HCT116 (cell line): ENCODE results near the gene PTPRS. TPM values are rescaled to one million over a fixed set of nuclear protein-coding genes. Genes with fewer than 3 reads are reported as not detected.

Experiments
- ATAC-seq: fragments of 200-7000 bp; cut with Tn5 transposase; 2 replicates; pipeline ENCODE4 v1.9.1; 2020; ENCODE audit warnings: mild to moderate bottlenecking, moderate library complexity
- BruUV-seq: library from RNA; stranded (reverse); fragments of 400-500 nt; replicated peaks from 2 replicates; lab custom pipeline; 2021; lab: Mats Ljungman, UMichigan
- CTCF ChIA-PET: fragments of 300-600 bp; sonication (Branson Sonifier 250); formaldehyde crosslinking; loops from one replicate; lab custom pipeline; 2021; ENCODE audit warnings: antibody characterized with exemption; lab: Charles Lee
- POLR2A ChIA-PET: fragments of 300-600, 350-600 bp; sonication (Branson Sonifier 250); formaldehyde crosslinking; loops from one replicate; lab custom pipeline; 2021; ENCODE audit warnings: antibody characterized with exemption; lab: Charles Lee
- RAD21 ChIA-PET, 2 experiments: fragments of 300-600 bp; sonication (Branson Sonifier 250); formaldehyde crosslinking; loops; one replicate each; lab custom pipeline; 2023; ENCODE audit warnings: low total read pairs in 2 of 2; ENCODE audit not compliant: uncharacterized antibody in 2 of 2, unreplicated experiment in 2 of 2, low non-redundant PET in 1 of 2; lab: Charles Lee
- DNase-seq: peaks from one replicate; pipeline ENCODE4 v3.0.0-alpha.2; 2010; ENCODE audit warnings: low read depth, low spot score
- H2AFZ ChIP-seq: fragments of 200-600 bp; shearing (Covaris generic), sonication (generic); 2 replicates; pipeline ENCODE4 v1.6.1; 2017; ENCODE audit warnings: low read depth, mixed run types, mixed read lengths, antibody characterized with exemption, low read length; ENCODE audit not compliant: poor library complexity, severe bottlenecking
- H3K27ac ChIP-seq: 2 replicates; pipeline ENCODE4 v1.5.1; 2012; ENCODE audit warnings: low read depth, low read length
- H3K27me3 ChIP-seq: fragments of 200-600 bp; sonication (generic); 2 replicates; pipeline ENCODE4 v1.6.1; 2016; ENCODE audit warnings: mixed run types, low read length, mixed read lengths; ENCODE audit not compliant: insufficient read depth
- H3K36me3 ChIP-seq, 2 experiments: fragments of 200-500 bp in 1 of 2; fragments of 200-600 bp in 1 of 2; sonication (Bioruptor generic) in 1 of 2; sonication (generic) in 1 of 2; 2 replicates each; pipeline versions ENCODE4 v1.5.1 to v1.6.1; 2014 to 2016; ENCODE audit warnings: low read length in 2 of 2, inconsistent platforms in 1 of 2, mixed read lengths in 1 of 2, mixed run types in 1 of 2; ENCODE audit not compliant: insufficient read depth in 2 of 2, control insufficient read depth in 1 of 2
- H3K4me1 ChIP-seq, 2 experiments: fragments of 200-600 bp in 1 of 2; sonication (generic) in 1 of 2; 2 replicates each; pipeline versions ENCODE4 v1.5.1 to v1.6.1; 2012 to 2017; ENCODE audit warnings: low read length in 2 of 2, inconsistent platforms in 1 of 2, mild to moderate bottlenecking in 1 of 2, mixed read lengths in 1 of 2, mixed run types in 1 of 2, moderate library complexity in 1 of 2; ENCODE audit not compliant: insufficient read depth in 2 of 2, control insufficient read depth in 1 of 2
- H3K4me2 ChIP-seq: fragments of 200-600 bp; sonication (generic); 2 replicates; pipeline ENCODE4 v1.6.1; 2017; ENCODE audit warnings: mixed run types, low read length, mixed read lengths
- H3K4me3 ChIP-seq, 2 experiments: fragments of 200-600 bp in 1 of 2; sonication (generic) in 1 of 2; replicated peaks in 1 of 2; 2 replicates each; pipeline ENCODE4 v1.5.1; 2011 to 2016; ENCODE audit warnings: low read length in 2 of 2, control low read depth in 1 of 2, low read depth in 1 of 2, mild to moderate bottlenecking in 1 of 2, mixed read lengths in 1 of 2, mixed run types in 1 of 2
- H3K79me2 ChIP-seq: fragments of 200-600 bp; sonication (generic); 2 replicates; pipeline ENCODE4 v1.6.1; 2017; ENCODE audit warnings: mild to moderate bottlenecking, mixed run types, low read length, moderate library complexity, mixed read lengths; ENCODE audit not compliant: insufficient read depth
- H3K9ac ChIP-seq: fragments of 200-600 bp; sonication (generic); 2 replicates; pipeline ENCODE4 v1.6.1; 2016; ENCODE audit warnings: low read length, mixed read lengths
- H3K9me2 ChIP-seq: fragments of 200-600 bp; sonication (generic), shearing (Covaris generic); 2 replicates; pipeline ENCODE4 v1.6.1; 2017; ENCODE audit warnings: mixed run types, mild to moderate bottlenecking, moderate library complexity; ENCODE audit not compliant: insufficient read depth
- H3K9me3 ChIP-seq, 2 experiments: fragments of 200-500 bp in 1 of 2; fragments of 200-600 bp in 1 of 2; sonication (Bioruptor generic) in 1 of 2; sonication (generic) in 1 of 2; 2 replicates each; pipeline ENCODE4 v1.6.1; 2014 to 2017; ENCODE audit warnings: low read length in 2 of 2, mixed read lengths in 2 of 2, inconsistent platforms in 1 of 2, low read depth in 1 of 2, mild to moderate bottlenecking in 1 of 2, mixed run types in 1 of 2, moderate library complexity in 1 of 2; ENCODE audit not compliant: control insufficient read depth in 1 of 2, insufficient read depth in 1 of 2
- H4K20me1 ChIP-seq: fragments of 200-600 bp; sonication (generic), shearing (Covaris generic); 2 replicates; pipeline ENCODE4 v1.6.1; 2017; ENCODE audit warnings: mixed run types, mild to moderate bottlenecking, moderate library complexity; ENCODE audit not compliant: insufficient read depth
- CBX3 ChIP-seq: IDR thresholded peaks from 2 replicates; pipeline ENCODE4 v1.6.1; 2012; ENCODE audit warnings: low read depth
- CEBPB ChIP-seq: IDR thresholded peaks from 2 replicates; pipeline ENCODE4 v1.6.1; 2012; ENCODE audit warnings: low read depth
- ELF1 ChIP-seq: IDR thresholded peaks from 2 replicates; pipeline ENCODE4 v1.6.1; 2012; ENCODE audit warnings: low read depth, borderline replicate concordance
- EZH2 ChIP-seq: fragments of 200-600 bp; sonication (generic); IDR thresholded peaks from 2 replicates; pipeline ENCODE4 v1.6.1; 2017; ENCODE audit warnings: antibody characterized with exemption, mixed run types
- MAX ChIP-seq: IDR thresholded peaks from 2 replicates; pipeline ENCODE4 v1.6.1; 2012
- POLR2A ChIP-seq: IDR thresholded peaks from 2 replicates; pipeline ENCODE4 v1.7.0; 2011; ENCODE audit warnings: borderline replicate concordance; ENCODE audit not compliant: insufficient read depth, insufficient read length; ENCODE audit errors: extremely low read depth
- POLR2AphosphoS5 ChIP-seq: IDR thresholded peaks from 2 replicates; pipeline ENCODE4 v1.6.1; 2011; ENCODE audit warnings: mild to moderate bottlenecking, low read depth, low read length, moderate library complexity
- SP1 ChIP-seq: IDR thresholded peaks from 2 replicates; pipeline ENCODE4 v1.6.1; 2012; ENCODE audit warnings: low read depth
- SRF ChIP-seq: IDR thresholded peaks from 2 replicates; pipeline ENCODE4 v1.6.1; 2012; ENCODE audit warnings: low read depth
- TCF7L2 ChIP-seq: IDR thresholded peaks from 2 replicates; pipeline ENCODE4 v1.7.0; 2011; ENCODE audit warnings: borderline replicate concordance, inconsistent platforms; ENCODE audit not compliant: insufficient read depth, insufficient read length; ENCODE audit errors: extremely low read depth
- YY1 ChIP-seq: IDR thresholded peaks from 2 replicates; pipeline ENCODE4 v1.6.1; 2011; ENCODE audit warnings: low read length, low read depth, moderate library complexity, mild to moderate bottlenecking; ENCODE audit not compliant: insufficient replicate concordance; ENCODE audit errors: extremely low read depth
- ZFX ChIP-seq: fragments of 450-650 bp; IDR thresholded peaks from 2 replicates; pipeline ENCODE4 v1.6.1; 2017
- ZNF274 ChIP-seq: fragments of 200-500 bp; sonication (Bioruptor generic); IDR thresholded peaks from 2 replicates; pipeline ENCODE4 v1.6.1; 2014; ENCODE audit warnings: mild to moderate bottlenecking, low read depth, low read length, inconsistent platforms
- intact Hi-C: fragments of 100-400 bp; cut with micrococcal nuclease; formaldehyde crosslinking; loops from 2 replicates; pipeline ENCODE4 v1.10.0; 2022
- total RNA-seq: library from RNA; stranded (reverse); gene quantifications from one replicate; pipeline ENCODE4 v1.2.1, GENCODE V29; 2021; ENCODE audit not compliant: unreplicated experiment
- TF ChIP-seq, protein P1 (sequence below): IDR thresholded peaks from 2 replicates; pipeline ENCODE4 v1.6.1; 2012
- TF ChIP-seq, protein P2 (sequence below): IDR thresholded peaks from 2 replicates; pipeline ENCODE4 v1.6.1; 2011; ENCODE audit warnings: mild to moderate bottlenecking, low read length, moderate library complexity; ENCODE audit not compliant: insufficient replicate concordance; ENCODE audit errors: extremely low read depth

Gene PTPRS
- total RNA-seq, 1 experiment from 2014 or later, result 123 TPM

DNA sequence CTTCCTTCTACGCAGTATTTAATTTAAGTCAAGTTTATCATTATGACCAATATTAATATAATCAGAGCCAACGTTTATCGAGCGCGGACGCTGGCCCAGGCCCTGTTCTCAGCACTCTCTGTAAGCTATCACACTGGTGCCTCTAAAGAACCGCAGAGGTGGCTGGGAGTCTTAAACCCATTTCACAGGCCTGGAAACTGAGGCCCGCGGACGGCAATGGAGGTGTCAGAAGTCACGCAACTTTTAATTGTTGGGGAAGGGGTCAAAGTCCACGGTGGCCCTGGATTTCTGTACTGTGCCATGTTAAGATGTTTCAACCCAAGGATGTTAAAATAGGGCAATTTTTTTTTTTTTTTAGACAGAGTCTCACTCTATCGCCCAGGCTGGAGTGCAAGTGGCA, 8.8 kb downstream of the PTPRS start:
- Histone ChIP-seq H3K4me2 (no peak overlapping the region), H3K9ac (no peak overlapping the region), H3K9me3 (no peaks in the 10 kb centered on the region), H3K27me3 (no peaks in the 10 kb centered on the region), H3K4me3 (no peak overlapping the region), H3K79me2 (peaks cover 15% of the 10 kb centered on the region; the same call in 1 of the 2 replicates), H3K4me1 (no peaks in the 10 kb centered on the region), H3K36me3 (no peaks in the 10 kb centered on the region), H3K27ac (no peak overlapping the region), H4K20me1 (no peaks in the 10 kb centered on the region), H3K9me2 (no peaks in the 10 kb centered on the region)
- ATAC-seq (no peak), DNase-seq (no peak)
- no TSS peak for BruUV-seq
- ChIA-PET CTCF (no interaction called here), RAD21 (no interaction called here), POLR2A (no interaction called here)
- intact Hi-C loops, result no loop called here
- TF ChIP-seq SRF, result no peak
- TF ChIP-seq, protein P1, sequence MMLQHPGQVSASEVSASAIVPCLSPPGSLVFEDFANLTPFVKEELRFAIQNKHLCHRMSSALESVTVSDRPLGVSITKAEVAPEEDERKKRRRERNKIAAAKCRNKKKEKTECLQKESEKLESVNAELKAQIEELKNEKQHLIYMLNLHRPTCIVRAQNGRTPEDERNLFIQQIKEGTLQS, result no peak
- no peak for TF ChIP-seq TCF7L2
- TF ChIP-seq, protein P2, sequence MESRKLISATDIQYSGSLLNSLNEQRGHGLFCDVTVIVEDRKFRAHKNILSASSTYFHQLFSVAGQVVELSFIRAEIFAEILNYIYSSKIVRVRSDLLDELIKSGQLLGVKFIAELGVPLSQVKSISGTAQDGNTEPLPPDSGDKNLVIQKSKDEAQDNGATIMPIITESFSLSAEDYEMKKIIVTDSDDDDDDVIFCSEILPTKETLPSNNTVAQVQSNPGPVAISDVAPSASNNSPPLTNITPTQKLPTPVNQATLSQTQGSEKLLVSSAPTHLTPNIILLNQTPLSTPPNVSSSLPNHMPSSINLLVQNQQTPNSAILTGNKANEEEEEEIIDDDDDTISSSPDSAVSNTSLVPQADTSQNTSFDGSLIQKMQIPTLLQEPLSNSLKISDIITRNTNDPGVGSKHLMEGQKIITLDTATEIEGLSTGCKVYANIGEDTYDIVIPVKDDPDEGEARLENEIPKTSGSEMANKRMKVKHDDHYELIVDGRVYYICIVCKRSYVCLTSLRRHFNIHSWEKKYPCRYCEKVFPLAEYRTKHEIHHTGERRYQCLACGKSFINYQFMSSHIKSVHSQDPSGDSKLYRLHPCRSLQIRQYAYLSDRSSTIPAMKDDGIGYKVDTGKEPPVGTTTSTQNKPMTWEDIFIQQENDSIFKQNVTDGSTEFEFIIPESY, result no peak
- TF ChIP-seq MAX, result no peak
- no peak for TF ChIP-seq POLR2AphosphoS5
- no peak for TF ChIP-seq ELF1
- TF ChIP-seq ZNF274, result no peak
- TF ChIP-seq CBX3, result no peak
- TF ChIP-seq CEBPB, result no peak
- TF ChIP-seq EZH2, result no peak
- no peak for TF ChIP-seq POLR2A
- TF ChIP-seq YY1, result no peak
- no peak for TF ChIP-seq SP1
- no peak for TF ChIP-seq ZFX
- TF ChIP-seq, all 23 proteins: peak for 0
- no peak overlapping the region for H2AFZ ChIP-seq
